OCI-LY7 (cell line): ENCODE data around the gene TAB2.

ENCODE experiments used
- CTCF ChIP-seq: fragments of 200-600 bp; sonication (generic); conservative IDR thresholded peaks from 2 replicates; pipeline ENCODE4 v1.5.1; 2014; ENCODE audit warnings: mild to moderate bottlenecking, antibody characterized with exemption, low read length, moderate library complexity, mixed read lengths
- EZH2phosphoT487 ChIP-seq: fragments of 200-600 bp; sonication (generic); IDR thresholded peaks from 2 replicates; pipeline ENCODE4 v1.6.1; 2018; ENCODE audit warnings: low read depth, borderline replicate concordance, mild to moderate bottlenecking, mixed run types, antibody characterized with exemption, low read length, moderate library complexity, mixed read lengths

DNA sequence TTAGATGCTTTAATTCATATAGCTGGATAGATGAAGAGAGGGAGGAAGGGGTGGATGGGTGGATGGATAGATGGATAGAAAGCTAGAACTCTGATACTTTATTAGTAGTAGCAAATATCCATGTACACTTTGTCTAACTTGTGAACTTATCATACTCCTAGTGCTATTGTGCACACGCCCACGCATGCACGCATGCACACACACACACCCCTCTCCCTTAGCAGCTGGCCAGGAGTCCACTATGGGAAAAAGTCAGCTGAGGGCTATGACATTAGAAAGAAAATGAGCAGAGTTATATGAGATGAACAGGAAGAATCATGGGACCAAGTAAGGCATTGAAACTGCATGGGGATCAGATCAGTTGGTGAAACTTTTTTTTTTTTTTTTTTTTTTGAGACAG is 28.6 kb downstream of the TAB2 start:
- no peak for TF ChIP-seq CTCF
- no peak for TF ChIP-seq EZH2phosphoT487
